HL-60 (cell line): ENCODE results near the gene PIK3R2.

ENCODE experiments used
- DNase-seq, 2 experiments: peaks; one replicate each; pipeline ENCODE4 v3.0.0-alpha.2; 2010 to 2020; ENCODE audit warnings: low read depth in 1 of 2, low spot score in 1 of 2
- H3K27ac ChIP-seq: fragments of 250-450 bp; sonication (Bioruptor Pico); replicated peaks from 2 replicates; pipeline ENCODE4 v1.5.1; 2020; ENCODE audit warnings: mild to moderate bottlenecking, moderate library complexity
- H3K27me3 ChIP-seq: fragments of 250-450 bp; sonication (Bioruptor Pico); 2 replicates; pipeline ENCODE4 v1.5.1; 2021; ENCODE audit warnings: mild to moderate bottlenecking, moderate library complexity; ENCODE audit not compliant: insufficient read depth, poor library complexity, severe bottlenecking
- H3K4me3 ChIP-seq: replicated peaks from 2 replicates; pipeline ENCODE4 v1.5.1; 2011; ENCODE audit warnings: mild to moderate bottlenecking, control low read depth, low read length; ENCODE audit not compliant: insufficient read depth
- CTCF ChIP-seq: IDR thresholded peaks from one replicate; pipeline ENCODE4 v1.5.1; 2011; ENCODE audit warnings: low read length, control low read depth, inconsistent platforms; ENCODE audit not compliant: insufficient read depth
- GABPA ChIP-seq: IDR thresholded peaks from 2 replicates; pipeline ENCODE4 v1.6.1; 2012; ENCODE audit warnings: low read depth
- POLR2AphosphoS5 ChIP-seq: IDR thresholded peaks from 2 replicates; pipeline ENCODE4 v1.6.1; 2012; ENCODE audit warnings: low read depth
- SPI1 ChIP-seq: IDR thresholded peaks from 2 replicates; pipeline ENCODE4 v1.6.1; 2012; ENCODE audit warnings: low read depth, mild to moderate bottlenecking, borderline replicate concordance
- TF ChIP-seq, protein P1 (sequence below): IDR thresholded peaks from 2 replicates; pipeline ENCODE4 v1.6.1; 2012; ENCODE audit warnings: low read depth; ENCODE audit not compliant: insufficient replicate concordance

Gene PIK3R2

DNA sequence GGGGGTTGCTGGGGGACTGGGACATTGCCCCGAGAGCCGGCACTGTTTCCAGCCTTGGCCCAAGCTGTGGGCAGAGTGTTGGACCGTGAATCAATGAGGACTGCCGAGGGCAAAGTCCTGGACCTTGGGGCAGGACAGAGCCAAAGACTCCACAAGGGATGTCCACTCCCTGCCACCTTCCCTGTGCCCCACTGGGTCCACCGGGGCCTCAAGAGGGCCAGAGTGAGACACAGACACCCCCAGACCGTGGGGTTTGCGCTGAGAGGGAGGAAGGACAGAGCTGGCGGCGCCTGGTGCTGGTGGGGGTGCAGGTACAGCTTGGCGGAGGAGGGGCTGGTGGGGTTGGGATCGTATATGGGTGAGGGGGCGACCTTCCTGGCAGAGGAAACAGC lies 43.6 kb upstream of the PIK3R2 start:
- TF ChIP-seq, protein P1, sequence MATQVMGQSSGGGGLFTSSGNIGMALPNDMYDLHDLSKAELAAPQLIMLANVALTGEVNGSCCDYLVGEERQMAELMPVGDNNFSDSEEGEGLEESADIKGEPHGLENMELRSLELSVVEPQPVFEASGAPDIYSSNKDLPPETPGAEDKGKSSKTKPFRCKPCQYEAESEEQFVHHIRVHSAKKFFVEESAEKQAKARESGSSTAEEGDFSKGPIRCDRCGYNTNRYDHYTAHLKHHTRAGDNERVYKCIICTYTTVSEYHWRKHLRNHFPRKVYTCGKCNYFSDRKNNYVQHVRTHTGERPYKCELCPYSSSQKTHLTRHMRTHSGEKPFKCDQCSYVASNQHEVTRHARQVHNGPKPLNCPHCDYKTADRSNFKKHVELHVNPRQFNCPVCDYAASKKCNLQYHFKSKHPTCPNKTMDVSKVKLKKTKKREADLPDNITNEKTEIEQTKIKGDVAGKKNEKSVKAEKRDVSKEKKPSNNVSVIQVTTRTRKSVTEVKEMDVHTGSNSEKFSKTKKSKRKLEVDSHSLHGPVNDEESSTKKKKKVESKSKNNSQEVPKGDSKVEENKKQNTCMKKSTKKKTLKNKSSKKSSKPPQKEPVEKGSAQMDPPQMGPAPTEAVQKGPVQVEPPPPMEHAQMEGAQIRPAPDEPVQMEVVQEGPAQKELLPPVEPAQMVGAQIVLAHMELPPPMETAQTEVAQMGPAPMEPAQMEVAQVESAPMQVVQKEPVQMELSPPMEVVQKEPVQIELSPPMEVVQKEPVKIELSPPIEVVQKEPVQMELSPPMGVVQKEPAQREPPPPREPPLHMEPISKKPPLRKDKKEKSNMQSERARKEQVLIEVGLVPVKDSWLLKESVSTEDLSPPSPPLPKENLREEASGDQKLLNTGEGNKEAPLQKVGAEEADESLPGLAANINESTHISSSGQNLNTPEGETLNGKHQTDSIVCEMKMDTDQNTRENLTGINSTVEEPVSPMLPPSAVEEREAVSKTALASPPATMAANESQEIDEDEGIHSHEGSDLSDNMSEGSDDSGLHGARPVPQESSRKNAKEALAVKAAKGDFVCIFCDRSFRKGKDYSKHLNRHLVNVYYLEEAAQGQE, result no peak
- TF ChIP-seq GABPA (no peak), CTCF (no peak), SPI1 (no peak)
- Histone ChIP-seq H3K27me3 (no peaks in the 10 kb centered on the region), H3K27ac (peak overlapping the region; percentile 88), H3K4me3 (no peak overlapping the region; the same call in 1 of the 2 replicates)
- no peak for DNase-seq

- TF ChIP-seq CTCF, result no peak
- TF ChIP-seq GABPA, result no peak
- peak in 1 of 2 experiments; percentile 42 for DNase-seq
- Histone ChIP-seq H3K27me3 (no peaks in the 10 kb centered on the region), H3K4me3 (peak overlapping the region; percentile 73), H3K27ac (peak overlapping the region; percentile 88)
These were observed 43.0 kb upstream of the PIK3R2 start for GRCh38 chr19:18109733-18110608.

GRCh38 chr19:18110609-18111232 lies 42.2 kb upstream of the PIK3R2 start:
- Histone ChIP-seq H3K27ac (peak overlapping the region; percentile 73), H3K4me3 (peak overlapping the region; percentile 73), H3K27me3 (no peaks in the 10 kb centered on the region)
- no peak for TF ChIP-seq CTCF
- TF ChIP-seq, protein P1, result no peak
- no peak for TF ChIP-seq GABPA
- no peak for TF ChIP-seq POLR2AphosphoS5
- TF ChIP-seq SPI1, result no peak
- no peak for DNase-seq
